HTERT RPE-1 (cell line): ENCODE measurements around the gene CASP3.
"Not testable (repeated sequence)": the region's sequence is repeated elsewhere in the genome, so short reads cannot be mapped to it uniquely, and the experiment has no call there.

ENCODE experiments used
- in situ Hi-C: fragments of 300-500 bp; cut with MboI; formaldehyde crosslinking; loops from 4 replicates; pipeline ENCODE4 v1.14.3; 2020; ENCODE audit warnings: low sequenced_read_pairs

The CASP3 gene

GRCh38 chr4:184598753-184599491, 50.3 kb downstream of the CASP3 start:
- in situ Hi-C loops: no loop called here

DNA sequence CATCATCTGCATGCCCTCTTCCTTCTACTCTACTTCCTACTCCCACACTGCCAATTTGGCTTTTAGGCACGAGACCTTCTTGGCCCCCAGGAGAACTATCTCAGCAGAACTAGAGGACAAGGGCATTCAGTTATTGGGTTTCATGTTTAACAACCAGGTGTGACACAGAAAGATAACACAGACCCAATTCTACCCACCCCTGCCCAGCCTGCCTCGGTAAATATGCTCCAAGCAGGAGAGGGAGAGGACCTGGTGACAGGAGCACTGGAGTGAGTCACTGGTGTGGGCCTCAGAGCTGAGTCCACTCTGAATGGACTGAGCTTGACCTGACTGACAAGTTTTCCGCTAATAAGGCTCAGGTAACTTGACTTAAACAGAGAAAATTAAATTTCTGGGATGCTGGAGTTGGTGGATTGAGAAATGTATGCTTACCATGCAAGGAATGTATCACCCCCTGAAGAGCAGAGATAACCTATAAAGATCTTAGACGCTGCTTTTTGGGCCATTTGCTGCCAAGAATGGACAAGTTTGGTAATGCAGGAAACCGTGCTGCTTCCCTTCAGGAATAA, 52.5 kb downstream of the CASP3 start:
- in situ Hi-C loops: no loop called here

DNA sequence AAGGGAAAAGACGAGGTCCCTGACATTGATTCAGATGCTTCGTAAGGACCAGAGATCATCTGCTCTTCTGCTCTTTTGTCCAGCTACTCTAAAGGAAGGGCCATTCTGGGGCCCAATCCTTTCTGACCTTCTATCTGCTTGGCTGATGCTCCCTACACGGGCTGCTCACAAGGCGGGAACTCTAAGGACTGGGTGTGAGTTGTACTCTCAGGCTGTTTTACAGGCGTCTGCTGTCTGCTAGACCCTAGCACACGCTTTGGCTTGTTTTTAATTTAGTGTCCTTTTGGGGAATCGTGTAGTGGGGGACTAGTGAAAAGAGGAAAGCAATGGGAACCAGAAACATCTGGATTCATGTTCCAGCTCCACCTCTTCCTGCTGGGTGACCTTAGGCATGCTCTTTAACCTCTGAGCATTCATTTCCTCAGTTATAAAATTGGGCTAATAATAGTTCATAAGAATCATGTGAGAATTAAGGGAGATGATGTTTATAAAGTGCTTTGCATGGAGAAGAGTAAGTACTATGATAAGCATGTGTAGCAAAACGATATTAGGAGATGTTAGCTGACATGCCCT, 53.1 kb downstream of the CASP3 start:
- in situ Hi-C loops: no loop called here

DNA sequence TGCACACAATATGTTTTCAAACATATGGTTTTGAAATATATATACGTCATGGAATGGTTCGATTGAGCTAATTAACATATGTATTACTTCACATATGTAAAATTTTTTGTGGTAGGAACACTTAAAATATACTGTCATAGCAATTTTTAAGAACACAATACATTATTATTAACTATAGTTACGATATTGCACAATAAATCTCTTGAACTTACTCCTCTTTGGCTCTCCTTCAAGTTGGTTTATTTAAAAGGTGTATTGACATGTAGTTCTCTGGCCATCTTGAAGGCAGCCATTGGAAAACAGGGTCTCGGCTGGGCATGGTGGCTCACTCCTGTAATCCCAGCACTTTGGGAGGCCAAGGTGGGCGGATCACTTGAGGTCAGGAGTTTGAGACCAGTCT, 53.8 kb downstream of the CASP3 start:
- in situ Hi-C loops: no loop called here

DNA sequence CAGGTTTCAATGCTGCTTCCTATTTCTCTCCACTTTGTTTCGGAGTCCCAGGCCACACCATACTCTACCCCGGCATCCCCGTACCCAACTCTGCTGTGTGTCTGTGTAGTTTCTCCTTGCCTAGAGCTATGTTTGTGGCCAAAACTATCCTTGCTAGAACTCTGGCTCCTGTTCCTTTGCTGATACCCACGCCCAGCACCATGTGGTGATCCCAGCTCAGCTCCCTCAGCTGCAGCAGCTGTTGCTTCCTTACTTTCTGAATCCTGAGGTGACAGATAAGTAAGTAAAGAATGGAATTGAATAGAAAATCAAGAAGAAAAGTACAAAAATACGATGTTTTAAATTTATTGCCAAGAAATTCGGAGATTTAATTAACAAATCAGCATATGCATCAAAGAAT, 55.8 kb downstream of the CASP3 start:
- in situ Hi-C loops: no loop called here

DNA sequence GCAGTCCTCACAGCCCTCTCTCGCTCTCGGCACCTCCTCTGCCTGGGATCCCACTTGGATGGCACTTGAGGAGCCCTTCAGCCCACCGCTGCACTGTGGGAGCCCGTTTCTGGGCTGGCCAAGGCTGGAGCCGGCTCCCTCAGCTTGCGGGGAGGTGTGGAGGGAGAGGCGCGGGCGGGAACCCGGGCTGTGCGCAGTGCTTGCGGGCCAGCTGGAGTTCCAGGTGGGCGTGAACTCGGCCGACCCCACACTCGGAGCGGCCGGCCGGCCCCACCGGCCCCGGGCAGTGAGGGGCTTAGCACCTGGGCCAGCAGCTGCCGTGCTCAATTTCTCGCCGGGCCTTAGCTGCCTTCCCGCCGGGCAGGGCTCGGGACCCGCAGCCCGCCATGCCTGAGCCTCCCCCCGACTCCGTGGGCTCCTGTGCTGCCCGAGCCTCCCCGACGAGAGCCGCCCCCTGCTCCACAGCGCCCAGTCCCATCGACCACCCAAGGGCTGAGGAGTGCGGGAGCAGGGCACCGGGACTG, 57.4 kb downstream of the CASP3 start:
- in situ Hi-C loops: not testable (repeated sequence)

- in situ Hi-C loops: no loop called here
These were observed 58.1 kb downstream of the CASP3 start for GRCh38 chr4:184591070-184591677.

DNA sequence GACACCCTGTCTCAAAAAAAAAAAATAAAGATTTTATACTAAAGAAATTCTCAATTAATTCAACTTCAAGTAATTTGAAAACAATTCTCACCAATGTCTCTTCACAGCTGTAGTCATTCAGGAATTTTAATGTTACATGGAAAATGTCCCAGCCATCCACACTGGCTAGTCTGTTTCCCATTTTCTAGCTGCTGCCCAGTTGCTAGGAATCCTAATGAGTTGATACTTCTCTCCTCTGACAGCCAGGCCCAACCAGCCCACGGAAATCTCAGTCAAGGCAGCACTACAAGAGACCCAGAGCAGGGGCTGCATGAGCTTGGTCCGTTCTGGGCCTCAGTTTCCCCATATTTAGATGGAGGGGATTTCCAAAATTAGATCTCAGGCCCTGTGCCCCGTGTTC, 59.1 kb downstream of the CASP3 start:
- in situ Hi-C loops: no loop called here

- in situ Hi-C loops: no loop called here
These were observed 60.4 kb downstream of the CASP3 start for GRCh38 chr4:184588893-184589292.

DNA sequence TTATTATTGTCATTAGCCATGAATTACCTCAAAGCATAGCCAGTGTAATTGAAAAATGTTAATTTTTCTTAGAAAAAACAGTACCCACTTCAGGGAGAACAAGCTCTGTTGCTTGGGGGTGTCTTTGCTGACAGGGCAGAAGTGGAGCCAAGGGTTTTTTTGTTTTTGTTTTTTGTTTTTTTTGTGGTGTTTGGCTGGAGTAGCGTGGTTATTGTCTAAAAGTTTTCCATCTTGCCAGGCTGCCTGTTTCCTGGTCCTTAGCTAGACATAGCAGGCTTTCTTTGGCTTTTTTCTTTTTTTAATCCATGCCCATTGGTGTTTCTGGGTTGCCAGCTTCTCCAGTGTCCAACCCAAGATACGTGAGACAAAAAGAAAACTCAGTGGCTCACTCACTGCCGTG, 61.5 kb downstream of the CASP3 start:
- in situ Hi-C loops: no loop called here

- in situ Hi-C loops: no loop called here
These were observed 62.0 kb downstream of the CASP3 start for GRCh38 chr4:184587221-184587620.

- in situ Hi-C loops: no loop called here
These were observed 65.3 kb downstream of the CASP3 start for GRCh38 chr4:184583738-184584502.
